AG09319 (cell line): ENCODE data around the gene TSPAN14.
"Not testable (repeated sequence)": the region's sequence is repeated elsewhere in the genome, so short reads cannot be mapped to it uniquely, and the experiment has no call there.

Source experiments
- DNase-seq: peaks from one replicate; pipeline ENCODE4 v3.0.0-alpha.2; 2010; ENCODE audit warnings: low read depth; ENCODE audit errors: extremely low read depth
- CTCF ChIP-seq: IDR thresholded peaks from 2 replicates; pipeline ENCODE4 v1.5.1; 2011; ENCODE audit warnings: low read depth, mild to moderate bottlenecking, inconsistent platforms, low read length, moderate library complexity

The TSPAN14 gene

GRCh38 chr10:80473692-80474596, 19.8 kb downstream of the TSPAN14 start:
- TF ChIP-seq CTCF, result no peak
- DNase-seq, result no peak

- no peak for TF ChIP-seq CTCF
Observed at GRCh38 chr10:80474597-80474910, 20.4 kb downstream of the TSPAN14 start.

GRCh38 chr10:80474941-80475340, 20.8 kb downstream of the TSPAN14 start:
- DNase-seq, result no peak
- TF ChIP-seq CTCF, result no peak

More at GRCh38 chr10:80474597-80474910, 20.4 kb downstream of the TSPAN14 start:
- DNase-seq, result no peak

GRCh38 chr10:80475641-80476040, 21.5 kb downstream of the TSPAN14 start:
- DNase-seq, result not testable (repeated sequence)

GRCh38 chr10:80476685-80477084, 22.6 kb downstream of the TSPAN14 start:
- no peak for DNase-seq
- no peak for TF ChIP-seq CTCF

GRCh38 chr10:80477813-80478212, 23.7 kb downstream of the TSPAN14 start:
- no peak for TF ChIP-seq CTCF
- no peak for DNase-seq

- not testable (repeated sequence) for DNase-seq
Observed at GRCh38 chr10:80480373-80480772, 26.3 kb downstream of the TSPAN14 start.

- DNase-seq, result no peak
- TF ChIP-seq CTCF, result no peak
Observed at GRCh38 chr10:80480852-80481251, 26.7 kb downstream of the TSPAN14 start.
